Measurements from ENCODE around the gene UHRF2. TPM values are rescaled to one million over a fixed set of nuclear protein-coding genes. Genes with fewer than 3 reads are reported as not detected.

UHRF2 gene
- total RNA-seq, 3 donors from 2014 or later: 61.0 to 95.6 (median 62.6) TPM

DNA sequence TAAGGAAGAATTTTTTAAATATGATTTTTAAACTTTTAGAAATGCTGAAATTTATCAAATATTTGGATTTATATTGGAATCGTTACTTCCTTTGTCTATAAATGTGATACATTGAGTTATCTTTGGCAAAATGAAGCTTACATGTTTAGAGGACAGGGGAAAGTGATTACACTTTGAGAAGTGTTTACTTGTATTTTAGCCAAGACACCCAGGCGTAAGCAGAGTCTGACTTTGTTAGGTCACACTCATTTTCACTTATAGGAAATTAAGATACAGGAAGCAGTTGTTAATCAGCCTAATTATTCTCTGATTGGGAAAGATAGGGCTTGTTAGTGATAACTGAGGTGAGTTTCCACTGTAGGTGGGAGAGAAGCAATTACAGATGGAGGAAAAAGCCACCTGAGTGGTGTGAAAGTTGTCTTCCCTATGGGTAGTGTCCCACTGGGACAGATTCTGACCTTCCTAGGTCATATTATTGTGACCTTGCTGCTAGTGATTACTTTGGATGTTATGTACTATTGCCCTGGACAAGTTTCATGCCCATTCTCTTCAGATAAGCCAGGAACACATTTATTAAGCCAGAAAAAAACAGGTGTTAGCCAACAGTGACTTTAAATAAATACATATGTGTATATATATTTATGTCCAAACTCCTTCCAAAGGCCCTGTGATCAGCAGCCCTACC is 88.7 kb downstream of the UHRF2 start:
- Histone ChIP-seq H3K27ac (no peak overlapping the region), H3K9me3 (no peaks in the 10 kb centered on the region), H3K4me3 (no peak overlapping the region), H3K36me3 (no peaks in the 10 kb centered on the region), H3K4me1 (no peaks in the 10 kb centered on the region), H3K27me3 (no peaks in the 10 kb centered on the region)
- TF ChIP-seq POLR2A (IDR thresholded peaks at IDR 0.05) (no peak), POLR2AphosphoS5 (IDR thresholded peaks at IDR 0.05) (no peak)
- TF ChIP-seq, protein P1, sequence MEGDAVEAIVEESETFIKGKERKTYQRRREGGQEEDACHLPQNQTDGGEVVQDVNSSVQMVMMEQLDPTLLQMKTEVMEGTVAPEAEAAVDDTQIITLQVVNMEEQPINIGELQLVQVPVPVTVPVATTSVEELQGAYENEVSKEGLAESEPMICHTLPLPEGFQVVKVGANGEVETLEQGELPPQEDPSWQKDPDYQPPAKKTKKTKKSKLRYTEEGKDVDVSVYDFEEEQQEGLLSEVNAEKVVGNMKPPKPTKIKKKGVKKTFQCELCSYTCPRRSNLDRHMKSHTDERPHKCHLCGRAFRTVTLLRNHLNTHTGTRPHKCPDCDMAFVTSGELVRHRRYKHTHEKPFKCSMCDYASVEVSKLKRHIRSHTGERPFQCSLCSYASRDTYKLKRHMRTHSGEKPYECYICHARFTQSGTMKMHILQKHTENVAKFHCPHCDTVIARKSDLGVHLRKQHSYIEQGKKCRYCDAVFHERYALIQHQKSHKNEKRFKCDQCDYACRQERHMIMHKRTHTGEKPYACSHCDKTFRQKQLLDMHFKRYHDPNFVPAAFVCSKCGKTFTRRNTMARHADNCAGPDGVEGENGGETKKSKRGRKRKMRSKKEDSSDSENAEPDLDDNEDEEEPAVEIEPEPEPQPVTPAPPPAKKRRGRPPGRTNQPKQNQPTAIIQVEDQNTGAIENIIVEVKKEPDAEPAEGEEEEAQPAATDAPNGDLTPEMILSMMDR (IDR thresholded peaks at IDR 0.05): no peak
- intact Hi-C loops (cut with DNase I; ENCODE audit: low total_unique reads): no loop called here
- no peak for DNase-seq (ENCODE audit: low spot score in 2 of 2)

DNA sequence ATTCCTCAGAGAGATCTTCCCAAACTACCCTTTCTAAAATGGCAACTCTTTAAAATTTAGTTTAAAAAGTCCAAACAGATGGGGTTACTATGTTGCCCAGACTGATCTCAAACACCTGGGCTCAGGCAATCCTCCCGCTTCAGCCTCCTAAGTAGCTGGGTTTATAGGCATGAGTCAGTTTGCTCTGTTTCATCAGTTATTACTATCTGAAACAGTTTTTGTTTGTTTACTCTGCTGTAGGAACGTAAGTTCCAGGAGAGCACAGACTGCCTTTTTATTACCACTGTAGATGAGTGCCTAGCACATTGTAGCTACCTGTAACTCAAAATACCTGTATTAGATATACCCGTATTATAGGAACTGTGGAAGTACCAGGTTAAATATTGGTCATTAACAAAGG is 89.4 kb downstream of the UHRF2 start:
- TF ChIP-seq, protein P1 (IDR thresholded peaks at IDR 0.05): no peak
- TF ChIP-seq POLR2AphosphoS5 (IDR thresholded peaks at IDR 0.05): no peak
- TF ChIP-seq POLR2A (IDR thresholded peaks at IDR 0.05): no peak
- H3K27ac ChIP-seq: no peak overlapping the region
- no peak for DNase-seq (ENCODE audit: low spot score in 2 of 2)
- H3K4me1 ChIP-seq: no peaks in the 10 kb centered on the region
- no peaks in the 10 kb centered on the region for H3K9me3 ChIP-seq
- no peak overlapping the region for H3K4me3 ChIP-seq
- H3K27me3 ChIP-seq: no peaks in the 10 kb centered on the region
- H3K36me3 ChIP-seq: no peaks in the 10 kb centered on the region
- intact Hi-C loops (cut with DNase I; ENCODE audit: low total_unique reads): no loop called here

DNA sequence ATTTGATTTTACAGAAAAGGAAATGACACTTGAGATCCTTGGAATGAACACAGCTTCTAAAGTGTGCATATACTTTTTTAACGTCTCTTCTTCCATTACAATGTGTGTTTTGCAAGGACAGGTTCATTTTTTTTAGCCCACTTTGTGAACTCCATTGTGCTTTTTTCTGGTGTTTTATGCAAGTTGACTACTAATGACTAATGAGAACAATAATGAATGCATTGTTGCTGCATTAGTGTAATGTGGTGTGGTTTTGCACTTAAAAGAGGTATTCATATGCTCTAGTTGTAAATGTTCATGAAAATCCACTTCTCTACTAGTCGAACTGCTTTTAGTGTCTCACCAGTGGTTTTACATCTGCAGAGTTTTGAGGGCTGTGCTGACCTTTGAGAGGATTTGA is 93.6 kb downstream of the UHRF2 start:
- no peaks in the 10 kb centered on the region for H3K4me1 ChIP-seq
- H3K36me3 ChIP-seq: no peaks in the 10 kb centered on the region
- no peak for TF ChIP-seq POLR2A (IDR thresholded peaks at IDR 0.05)
- TF ChIP-seq, protein P1 (IDR thresholded peaks at IDR 0.05): no peak
- TF ChIP-seq POLR2AphosphoS5 (IDR thresholded peaks at IDR 0.05): no peak
- no peak overlapping the region for H3K27ac ChIP-seq
- H3K27me3 ChIP-seq: no peaks in the 10 kb centered on the region
- intact Hi-C loops (cut with DNase I; ENCODE audit: low total_unique reads): no loop called here
- DNase-seq (ENCODE audit: low spot score in 2 of 2): no peak
- H3K9me3 ChIP-seq: no peaks in the 10 kb centered on the region
- H3K4me3 ChIP-seq: no peak overlapping the region

DNA sequence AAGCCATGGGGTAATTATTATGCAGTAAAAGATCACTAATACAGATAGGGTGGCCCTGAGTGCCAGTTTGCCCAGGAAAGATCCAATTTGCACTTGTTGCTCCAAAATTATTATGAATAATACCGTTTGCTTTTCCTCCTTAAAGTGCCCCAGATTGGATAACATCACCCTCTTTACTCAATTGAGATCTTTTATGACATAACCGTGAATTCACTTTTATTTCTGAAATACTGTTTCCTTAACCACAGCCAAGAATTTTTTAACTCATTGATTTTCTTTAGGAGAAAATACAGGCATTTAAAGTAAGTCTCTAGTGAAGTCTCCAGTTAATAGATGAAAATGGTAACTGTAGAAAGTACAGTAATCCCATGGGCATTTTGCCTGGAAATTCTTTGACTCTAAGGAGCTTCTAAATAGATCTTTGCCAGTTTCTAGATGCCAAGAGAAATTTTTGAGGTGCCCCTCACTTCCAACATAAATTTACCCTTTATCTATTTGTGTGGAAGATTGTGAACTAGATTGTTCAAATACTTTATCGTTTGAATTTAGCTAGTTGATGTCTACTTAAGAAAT is 99.2 kb downstream of the UHRF2 start:
- H3K27ac ChIP-seq: no peak overlapping the region
- no peaks in the 10 kb centered on the region for H3K9me3 ChIP-seq
- no peaks in the 10 kb centered on the region for H3K36me3 ChIP-seq
- TF ChIP-seq POLR2AphosphoS5 (IDR thresholded peaks at IDR 0.05) (no peak), POLR2A (IDR thresholded peaks at IDR 0.05) (no peak)
- TF ChIP-seq, protein P1 (IDR thresholded peaks at IDR 0.05): no peak
- DNase-seq (ENCODE audit: low spot score in 2 of 2): no peak
- no peaks in the 10 kb centered on the region for H3K27me3 ChIP-seq
- intact Hi-C loops (cut with DNase I; ENCODE audit: low total_unique reads): no loop called here
- no peak overlapping the region for H3K4me3 ChIP-seq
- no peaks in the 10 kb centered on the region for H3K4me1 ChIP-seq

DNA sequence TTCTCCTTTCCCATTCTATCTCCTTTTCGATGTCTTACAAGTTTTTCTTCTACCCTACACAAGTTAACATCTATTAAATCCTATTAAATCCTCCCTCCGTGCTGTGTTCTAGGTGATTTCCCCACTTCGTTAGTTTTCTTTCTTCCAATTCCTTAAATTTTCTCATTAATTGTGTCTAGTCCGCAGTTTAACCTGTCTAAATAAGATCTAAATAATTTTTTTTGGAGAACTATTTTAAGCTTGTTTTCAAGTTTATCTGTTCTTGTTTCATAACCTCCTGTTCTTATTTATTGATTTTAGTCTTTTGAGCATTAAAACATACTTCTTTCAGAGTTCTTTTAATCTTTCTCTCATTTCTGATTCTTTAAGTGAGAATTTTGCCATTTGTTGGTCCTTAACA is 109.3 kb downstream of the UHRF2 start:
- intact Hi-C loops (cut with DNase I; ENCODE audit: low total_unique reads): no loop called here
- Histone ChIP-seq H3K4me1 (no peaks in the 10 kb centered on the region), H3K4me3 (no peak overlapping the region), H3K9me3 (peaks cover 5 to 15% of the 10 kb centered on the region in 2 donors), H3K36me3 (no peaks in the 10 kb centered on the region), H3K27me3 (no peaks in the 10 kb centered on the region), H3K27ac (no peak overlapping the region)
- no peak for DNase-seq (ENCODE audit: low spot score in 2 of 2)
- TF ChIP-seq, protein P1 (IDR thresholded peaks at IDR 0.05): no peak
- TF ChIP-seq POLR2AphosphoS5 (IDR thresholded peaks at IDR 0.05): no peak
- no peak for TF ChIP-seq POLR2A (IDR thresholded peaks at IDR 0.05)

Data from breast epithelium (tissue), 4 donors.